HFFc6 (cell line): ENCODE results near the gene CCDC33. TPM values are rescaled to one million over a fixed set of nuclear protein-coding genes. Genes with fewer than 3 reads are reported as not detected.
A peak's percentile ranks its signal among the peaks of the same experiment; 100 is the strongest.

ENCODE experiments used
- DNase-seq: peaks from one replicate; pipeline ENCODE4 v3.0.0-alpha.2; 2018
- H3K27ac Mint-ChIP-seq: 2 replicates; pipeline ENCODE4 v1.8.0; 2020; ENCODE audit warnings: mild to moderate bottlenecking, mixed read lengths
- H3K27me3 Mint-ChIP-seq: 2 replicates; pipeline ENCODE4 v1.8.0; 2021; ENCODE audit warnings: mild to moderate bottlenecking, moderate library complexity, mixed read lengths; ENCODE audit not compliant: insufficient read depth
- H3K36me3 Mint-ChIP-seq: 2 replicates; pipeline ENCODE4 v1.8.0; 2021; ENCODE audit warnings: low read depth, mixed read lengths
- H3K4me1 Mint-ChIP-seq: 2 replicates; pipeline ENCODE4 v1.8.0; 2020; ENCODE audit warnings: low read depth, mixed read lengths
- H3K4me3 Mint-ChIP-seq: 2 replicates; pipeline ENCODE4 v1.8.0; 2020; ENCODE audit warnings: mild to moderate bottlenecking, moderate library complexity, mixed read lengths
- H3K9me3 Mint-ChIP-seq: 2 replicates; pipeline ENCODE4 v1.8.0; 2020; ENCODE audit warnings: mild to moderate bottlenecking, mixed read lengths
- total RNA-seq, 6 experiments: library from RNA; stranded (reverse); fragmentation: NEBNext Ultra II Directional; extraction: Animal tissue kit (Norgen Biotek cat#: 25700); gene quantifications; 2 replicates in 1 of 6; 3 replicates in 5 of 6; pipeline ENCODE4 v1.2.3, GENCODE V29; 2021
- TF ChIP-seq, protein P1 (sequence below): fragments of 200-600 bp; sonication (generic); IDR thresholded peaks from 2 replicates; pipeline ENCODE4 v1.5.0; 2021; ENCODE audit warnings: antibody characterized with exemption, mild to moderate bottlenecking

Gene CCDC33
- total RNA-seq, 6 experiments from 2014 or later = 0.30 TPM; not detected in 5

DNA sequence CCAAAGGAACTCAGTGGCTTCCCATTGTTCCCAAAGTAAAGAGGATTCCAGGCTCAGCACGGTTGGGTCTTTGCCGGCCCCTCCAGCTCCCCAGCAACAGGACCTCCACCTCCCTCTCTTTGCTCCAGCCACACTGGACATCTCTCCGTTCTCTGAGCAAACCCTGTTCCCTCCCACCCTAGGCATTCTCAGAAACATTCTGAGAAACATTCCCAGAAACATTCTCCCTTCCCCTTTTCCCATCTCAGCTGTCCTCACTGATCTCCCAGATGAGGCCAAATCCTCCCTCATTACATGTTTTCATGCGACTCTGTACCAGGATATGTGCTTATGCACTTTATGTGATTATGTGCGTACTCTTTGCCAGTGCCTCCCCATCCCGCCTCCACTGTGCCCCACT lies 14.1 kb downstream of the CCDC33 start:
- Mint-ChIP-seq H3K4me3 (no peak overlapping the region), H3K36me3 (no peaks in the 10 kb centered on the region), H3K4me1 (peaks cover 23% of the 10 kb centered on the region), H3K27me3 (peaks cover 21% of the 10 kb centered on the region), H3K9me3 (no peaks in the 10 kb centered on the region), H3K27ac (no peak overlapping the region)
- TF ChIP-seq, protein P1, sequence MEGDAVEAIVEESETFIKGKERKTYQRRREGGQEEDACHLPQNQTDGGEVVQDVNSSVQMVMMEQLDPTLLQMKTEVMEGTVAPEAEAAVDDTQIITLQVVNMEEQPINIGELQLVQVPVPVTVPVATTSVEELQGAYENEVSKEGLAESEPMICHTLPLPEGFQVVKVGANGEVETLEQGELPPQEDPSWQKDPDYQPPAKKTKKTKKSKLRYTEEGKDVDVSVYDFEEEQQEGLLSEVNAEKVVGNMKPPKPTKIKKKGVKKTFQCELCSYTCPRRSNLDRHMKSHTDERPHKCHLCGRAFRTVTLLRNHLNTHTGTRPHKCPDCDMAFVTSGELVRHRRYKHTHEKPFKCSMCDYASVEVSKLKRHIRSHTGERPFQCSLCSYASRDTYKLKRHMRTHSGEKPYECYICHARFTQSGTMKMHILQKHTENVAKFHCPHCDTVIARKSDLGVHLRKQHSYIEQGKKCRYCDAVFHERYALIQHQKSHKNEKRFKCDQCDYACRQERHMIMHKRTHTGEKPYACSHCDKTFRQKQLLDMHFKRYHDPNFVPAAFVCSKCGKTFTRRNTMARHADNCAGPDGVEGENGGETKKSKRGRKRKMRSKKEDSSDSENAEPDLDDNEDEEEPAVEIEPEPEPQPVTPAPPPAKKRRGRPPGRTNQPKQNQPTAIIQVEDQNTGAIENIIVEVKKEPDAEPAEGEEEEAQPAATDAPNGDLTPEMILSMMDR = no peak
- DNase-seq = no peak

DNA sequence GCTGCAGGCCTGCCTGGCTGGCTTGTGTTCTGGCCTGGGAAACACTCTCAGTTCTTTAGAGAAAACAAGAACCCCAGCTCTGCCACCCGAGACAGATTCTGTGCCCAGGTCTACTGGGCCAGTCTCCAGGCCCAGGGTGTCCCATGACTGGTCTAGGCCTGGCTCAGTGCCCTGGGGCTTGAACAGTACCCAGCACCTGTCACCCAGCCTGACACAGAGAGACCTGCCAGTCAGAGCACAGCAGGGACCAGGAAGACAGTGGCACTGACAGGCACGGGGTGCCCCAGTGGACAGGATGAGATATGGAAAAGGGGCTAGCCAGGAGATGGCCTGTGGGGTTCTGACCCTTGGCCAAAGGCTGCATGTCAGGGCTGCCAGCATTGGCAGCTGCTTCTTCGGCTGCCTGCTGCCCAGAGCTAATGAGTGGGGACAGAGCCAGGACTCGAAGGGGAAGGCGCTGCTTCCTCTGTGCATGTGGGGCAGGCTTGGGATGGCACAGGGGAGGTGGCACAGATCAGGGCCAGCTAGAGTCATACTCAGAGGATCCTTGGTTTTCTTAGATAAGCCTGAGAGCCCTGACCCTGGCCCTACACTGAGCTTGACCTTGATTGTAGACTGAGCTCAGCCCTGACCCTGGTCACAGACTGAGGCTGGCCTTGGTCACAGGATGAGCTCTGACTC lies 15.1 kb downstream of the CCDC33 start:
- DNase-seq = no peak
- Mint-ChIP-seq H3K4me1 (peaks cover 23% of the 10 kb centered on the region), H3K27ac (no peak overlapping the region), H3K36me3 (no peaks in the 10 kb centered on the region), H3K9me3 (no peaks in the 10 kb centered on the region), H3K4me3 (no peak overlapping the region), H3K27me3 (peaks cover 28% of the 10 kb centered on the region)
- TF ChIP-seq, protein P1 = no peak

DNA sequence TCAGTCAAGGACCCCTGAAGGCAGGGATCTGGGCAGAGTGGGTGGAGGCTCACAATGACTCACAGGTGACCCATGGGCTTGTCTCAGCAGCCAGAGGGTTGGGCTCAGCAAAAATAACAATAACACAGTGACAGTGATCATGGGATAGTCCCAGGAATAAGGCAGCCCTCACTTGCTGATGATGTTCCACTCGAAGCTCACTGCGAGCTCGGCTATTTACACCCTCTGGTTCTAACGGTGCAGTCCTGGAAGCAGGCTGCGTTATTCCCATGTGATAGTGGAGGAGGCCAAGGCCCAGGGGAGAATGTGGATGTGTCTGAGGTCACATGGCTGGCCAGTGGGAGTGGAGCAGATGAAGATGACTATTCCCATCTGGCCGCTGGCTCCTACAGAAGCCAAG lies 16.2 kb downstream of the CCDC33 start:
- peaks cover 23% of the 10 kb centered on the region for H3K4me1 Mint-ChIP-seq
- peak; percentile 11 for DNase-seq
- H3K27ac Mint-ChIP-seq = no peak overlapping the region
- TF ChIP-seq, protein P1 = no peak
- H3K36me3 Mint-ChIP-seq = no peaks in the 10 kb centered on the region
- no peak overlapping the region for H3K4me3 Mint-ChIP-seq
- no peaks in the 10 kb centered on the region for H3K9me3 Mint-ChIP-seq
- peaks cover 35% of the 10 kb centered on the region for H3K27me3 Mint-ChIP-seq

DNA sequence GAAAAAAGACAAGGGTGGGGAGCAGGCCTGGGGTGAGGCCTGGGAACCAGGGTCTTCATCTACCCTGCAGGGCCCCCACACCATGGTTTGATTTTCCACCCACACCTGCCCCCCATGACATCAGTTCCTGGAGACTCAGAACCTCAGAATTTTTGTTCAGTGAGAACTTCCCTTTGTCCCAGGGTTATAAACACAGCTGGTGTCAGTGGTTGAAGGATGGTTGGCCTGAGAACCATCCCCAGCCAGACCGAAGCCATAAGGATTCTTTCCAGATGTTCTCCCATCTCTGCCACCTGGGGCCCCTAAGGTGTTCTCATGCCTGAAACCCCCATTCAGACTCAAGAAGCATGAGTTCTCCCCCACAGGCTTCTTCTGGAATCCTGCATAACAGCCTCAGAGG lies 16.6 kb downstream of the CCDC33 start:
- TF ChIP-seq, protein P1 = no peak
- H3K27ac Mint-ChIP-seq = no peak overlapping the region
- H3K27me3 Mint-ChIP-seq = peaks cover 38% of the 10 kb centered on the region

DNA sequence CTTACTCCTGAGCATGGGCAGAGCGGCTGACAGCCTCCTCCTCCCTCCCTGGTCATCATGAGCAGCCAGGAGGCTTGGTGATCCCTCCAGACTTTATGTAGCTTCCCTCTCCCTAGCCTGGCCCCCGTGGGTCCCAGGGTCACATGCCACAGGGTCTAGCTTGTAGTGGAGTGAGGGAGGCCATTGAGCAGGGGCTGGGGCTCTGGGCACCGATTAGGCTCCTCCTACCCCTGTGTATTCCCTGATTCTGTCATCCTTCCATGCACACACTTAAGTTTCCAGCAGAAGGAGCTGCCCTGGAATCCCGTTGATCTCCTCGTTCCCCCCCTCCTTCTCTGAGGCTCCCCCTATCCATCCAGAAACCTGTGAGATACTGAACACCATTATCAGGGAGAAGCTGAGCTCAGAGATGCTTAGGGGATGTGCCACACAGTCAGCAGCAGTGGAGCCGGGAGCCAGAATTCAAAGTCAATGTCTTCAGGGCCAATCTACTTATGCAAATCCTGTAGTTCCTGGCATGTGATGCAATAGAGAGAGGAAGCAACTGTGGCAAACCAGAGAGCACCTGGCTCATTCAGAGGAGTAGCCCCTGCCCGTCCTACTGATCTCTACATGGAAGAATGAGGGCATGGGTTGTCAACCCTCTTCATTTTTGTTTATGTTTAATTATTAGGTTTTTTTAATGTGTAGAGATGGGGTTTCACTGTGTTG lies 17.2 kb downstream of the CCDC33 start:
- Mint-ChIP-seq H3K27ac (no peak overlapping the region), H3K9me3 (no peaks in the 10 kb centered on the region), H3K4me1 (peaks cover 23% of the 10 kb centered on the region), H3K36me3 (no peaks in the 10 kb centered on the region), H3K4me3 (no peak overlapping the region), H3K27me3 (peaks cover 39% of the 10 kb centered on the region)
- DNase-seq = no peak
- TF ChIP-seq, protein P1 = no peak

More for the DNA sequence above, 16.6 kb downstream of the CCDC33 start:
- Mint-ChIP-seq H3K9me3 (no peaks in the 10 kb centered on the region), H3K4me3 (no peak overlapping the region), H3K4me1 (peaks cover 23% of the 10 kb centered on the region), H3K36me3 (no peaks in the 10 kb centered on the region)
- no peak for DNase-seq
